Measurements from ENCODE around the gene CXXC1. TPM values are rescaled to one million over a fixed set of nuclear protein-coding genes. Genes with fewer than 3 reads are reported as not detected.

Gene CXXC1
- total and polyA plus RNA-seq, 2 of the 13 experiments (the other 11 are each of a cell fraction or from before 2014, with no cell fraction given), result 32.9 to 39.0 TPM

- TF ChIP-seq ZNF550 (CRISPR knock-in tag; IDR thresholded peaks at IDR 0.05; ENCODE audit: borderline replicate concordance), result no peak
- 0 out of 2 replicates have a peak, but pooled peaks have one; percentile 31 for TF ChIP-seq MYNN (CRISPR knock-in tag; IDR thresholded peaks at IDR 0.05; ENCODE audit: low read depth)
- TF ChIP-seq AGO1 (IDR thresholded peaks at IDR 0.05; ENCODE audit: low read depth, low read length, poor library complexity, severe bottlenecking), result peak; percentile 81
- TF ChIP-seq ZNF407 (CRISPR knock-in tag; IDR thresholded peaks at IDR 0.05; ENCODE audit: not compliant biosample characterization), result peak; percentile 66
- TF ChIP-seq TFDP2 (CRISPR knock-in tag; IDR thresholded peaks at IDR 0.05), result peak; percentile 48; the same call in 1 of the 2 replicates
- no peak for TF ChIP-seq DNMT1 (CRISPR knock-in tag; IDR thresholded peaks at IDR 0.05)
- TF ChIP-seq ZFX (CRISPR knock-in tag; IDR thresholded peaks at IDR 0.05; ENCODE audit: low read depth), result peak; percentile 74; the same call in 1 of the 2 replicates
- no peak for TF ChIP-seq DR1 (CRISPR knock-in tag; IDR thresholded peaks at IDR 0.05)
- TF ChIP-seq SRF (IDR thresholded peaks at IDR 0.05; ENCODE audit: low read depth, low read length), result no peak
- TF ChIP-seq PAWR (CRISPR knock-in tag; IDR thresholded peaks at IDR 0.05; ENCODE audit: borderline replicate concordance), result no peak
- TF ChIP-seq TFAP4 (IDR thresholded peaks at IDR 0.05; ENCODE audit: borderline replicate concordance, low read depth), result peak; percentile 75; the same call in 1 of the 2 replicates
- TF ChIP-seq PATZ1 (CRISPR knock-in tag; IDR thresholded peaks at IDR 0.05), result peak; percentile 78
- peak; percentile 86; the same call in 1 of the 2 replicates for TF ChIP-seq SMAD3 (CRISPR knock-in tag; IDR thresholded peaks at IDR 0.05)
- peak; percentile 46; the same call in 1 of the 2 replicates for TF ChIP-seq KDM5A (IDR thresholded peaks at IDR 0.05; ENCODE audit: borderline replicate concordance, low read length)
- peak; percentile 64 for TF ChIP-seq ATF7 (IDR thresholded peaks at IDR 0.05)
- TF ChIP-seq ATF7 (CRISPR knock-in tag; IDR thresholded peaks at IDR 0.05), result no peak
Observed at GRCh38 chr18:50287441-50288347, at the start of gene CXXC1 (continued).
